Endothelial cell of umbilical vein (primary cell): ENCODE data around the gene TMEM207. TPM values are rescaled to one million over a fixed set of nuclear protein-coding genes. Genes with fewer than 3 reads are reported as not detected.

Experiments used
- BruUV-seq: library from RNA; stranded (reverse); fragments of 400-500 nt; replicated peaks from 2 replicates; lab custom pipeline; 2021; lab: Mats Ljungman, UMichigan
- CTCF ChIA-PET: fragments of 300-600, 350-600 bp; sonication (Branson Sonifier 250); formaldehyde crosslinking; loops from one replicate; lab custom pipeline; 2021; ENCODE audit warnings: antibody characterized with exemption, inconsistent platforms; lab: Charles Lee
- POLR2A ChIA-PET: fragments of 300-600, 350-600 bp; sonication (Branson Sonifier 250); formaldehyde crosslinking; loops from one replicate; lab custom pipeline; 2021; ENCODE audit warnings: antibody characterized with exemption, inconsistent platforms; lab: Charles Lee
- DNase-seq: peaks from one replicate; pipeline ENCODE4 v3.0.0-alpha.2; 2011; ENCODE audit warnings: low read depth, low spot score
- FAIRE-seq: peaks from 2 replicates; lab custom pipeline; 2011; peaks lifted over from hg19 to GRCh38; lab: Jason Lieb, UNC
- H2AFZ ChIP-seq: 2 replicates; pipeline ENCODE4 v1.6.0; 2012; ENCODE audit warnings: low read depth, low read length, control low read depth, inconsistent platforms
- H3K27ac ChIP-seq: 2 replicates; pipeline ENCODE4 v1.5.1; 2011; ENCODE audit warnings: low read depth, mild to moderate bottlenecking, control low read depth, low read length, moderate library complexity; ENCODE audit not compliant: insufficient read depth
- H3K27me3 ChIP-seq, 2 experiments: 2 replicates each; pipeline versions ENCODE4 v1.6.0 to v1.6.1; 2011; ENCODE audit warnings: low read length in 2 of 2, mixed read lengths in 1 of 2; ENCODE audit not compliant: control insufficient read depth in 2 of 2, insufficient read depth in 2 of 2
- H3K36me3 ChIP-seq, 2 experiments: 2 replicates in 1 of 2; 3 replicates in 1 of 2; pipeline ENCODE4 v1.5.1; 2011; ENCODE audit warnings: low read length in 2 of 2, mild to moderate bottlenecking in 1 of 2, moderate library complexity in 1 of 2; ENCODE audit not compliant: control insufficient read depth in 2 of 2, insufficient read depth in 2 of 2; ENCODE audit errors: extremely low read depth in 1 of 2
- H3K4me1 ChIP-seq: 3 replicates; pipeline ENCODE4 v1.5.1; 2011; ENCODE audit warnings: mild to moderate bottlenecking, low read length; ENCODE audit not compliant: control insufficient read depth, insufficient read depth; ENCODE audit errors: extremely low read depth
- H3K4me2 ChIP-seq: 2 replicates; pipeline ENCODE4 v1.6.1; 2011; ENCODE audit warnings: low read length, control low read depth, mixed read lengths; ENCODE audit not compliant: insufficient read depth
- H3K4me3 ChIP-seq, 3 experiments: fragments of 200-600 bp in 1 of 3; sonication (generic), shearing (Covaris generic) in 1 of 3; replicated peaks in 1 of 3; 2 replicates each; pipeline ENCODE4 v1.5.1; 2011 to 2016; ENCODE audit warnings: control low read depth in 3 of 3, low read length in 3 of 3, mild to moderate bottlenecking in 2 of 3, inconsistent platforms in 1 of 3, low read depth in 1 of 3, moderate library complexity in 1 of 3; ENCODE audit not compliant: insufficient read depth in 1 of 3
- H3K79me2 ChIP-seq: 2 replicates; pipeline ENCODE4 v1.6.0; 2012; ENCODE audit warnings: low read length, inconsistent platforms; ENCODE audit not compliant: control insufficient read depth, insufficient read depth
- H3K9ac ChIP-seq: replicated peaks from 2 replicates; pipeline ENCODE3; 2011; ENCODE audit warnings: low read length, control low read depth; ENCODE audit not compliant: insufficient read depth; ENCODE audit errors: extremely low read depth
- H3K9me1 ChIP-seq: replicated peaks from 3 replicates; pipeline ENCODE4 v1.6.0; 2011; ENCODE audit warnings: mild to moderate bottlenecking, low read length; ENCODE audit not compliant: control insufficient read depth, insufficient read depth; ENCODE audit errors: extremely low read depth
- H3K9me3 ChIP-seq: replicated peaks from 2 replicates; pipeline ENCODE4 v1.5.1; 2012; ENCODE audit warnings: low read length, inconsistent platforms; ENCODE audit not compliant: control insufficient read depth, insufficient read depth
- H4K20me1 ChIP-seq: replicated peaks from 2 replicates; pipeline ENCODE3; 2011; ENCODE audit warnings: mild to moderate bottlenecking, low read length; ENCODE audit not compliant: control insufficient read depth, insufficient read depth; ENCODE audit errors: extremely low read depth
- EZH2 ChIP-seq: IDR thresholded peaks from 2 replicates; pipeline ENCODE4 v1.6.1; 2012; ENCODE audit warnings: borderline replicate concordance, low read depth, mild to moderate bottlenecking, moderate library complexity, low read length, inconsistent platforms; ENCODE audit not compliant: severe bottlenecking
- FOS ChIP-seq: IDR thresholded peaks from 2 replicates; pipeline ENCODE4 v1.6.1; 2011; ENCODE audit warnings: mild to moderate bottlenecking, low read length, moderate library complexity, borderline replicate concordance; ENCODE audit not compliant: insufficient read depth
- GATA2 ChIP-seq: IDR thresholded peaks from 2 replicates; pipeline ENCODE4 v1.7.0; 2011; ENCODE audit warnings: low read depth, mild to moderate bottlenecking, moderate library complexity, mixed read lengths, low read length; ENCODE audit not compliant: insufficient read length, insufficient read depth
- JUN ChIP-seq: IDR thresholded peaks from 2 replicates; pipeline ENCODE4 v1.6.1; 2011; ENCODE audit warnings: borderline replicate concordance, low read depth; ENCODE audit not compliant: insufficient read length, insufficient read depth
- MYC ChIP-seq: IDR thresholded peaks from one replicate; pipeline ENCODE4 v1.6.1; 2011; ENCODE audit warnings: mild to moderate bottlenecking, low read depth, low read length
- POLR2A ChIP-seq: IDR thresholded peaks from 2 replicates; pipeline ENCODE4 v1.6.1; 2012; ENCODE audit warnings: low read depth, mild to moderate bottlenecking, control low read depth, low read length
- POLR2AphosphoS5 ChIP-seq: IDR thresholded peaks from 2 replicates; pipeline ENCODE4 v1.6.1; 2012; ENCODE audit warnings: low read depth, mild to moderate bottlenecking, control low read depth, low read length, moderate library complexity; ENCODE audit not compliant: insufficient read depth
- dilution Hi-C: fragments of 300-500 bp; cut with MboI; formaldehyde crosslinking; loops from one replicate; pipeline ENCODE4 v1.15.0; 2019; ENCODE audit warnings: low sequenced_read_pairs; ENCODE audit not compliant: extremely low pct_ligation_motif_present
- intact Hi-C: fragments of 100-400 bp; cut with micrococcal nuclease; formaldehyde crosslinking; loops from one replicate; pipeline ENCODE4 v1.10.0; 2022
- polyA plus RNA-seq, 4 experiments: library from polyadenylated mRNA; depleted of rRNA in 3 of 4; stranded (reverse) in 3 of 4; unstranded in 1 of 4; fragments of >200 nt; gene quantifications; 2 replicates each; pipeline versions ENCODE4 v1.2.1 to v1.2.3, GENCODE V29; 2011 to 2012; ENCODE audit warnings: missing spikeins in 1 of 4
- total RNA-seq: library from RNA; stranded (reverse); gene quantifications from 2 replicates; pipeline ENCODE4 v1.2.3, GENCODE V29; 2021
- TF ChIP-seq, protein P1 (sequence below), 2 donors: IDR thresholded peaks; 1 replicate in 1 of 2; 2 replicates in 1 of 2; pipeline ENCODE4 v1.5.1; 2011; ENCODE audit warnings: low read length in 2 of 2, mild to moderate bottlenecking in 2 of 2, moderate library complexity in 2 of 2, control low read depth in 1 of 2, inconsistent platforms in 1 of 2, low read depth in 1 of 2; ENCODE audit not compliant: insufficient read depth in 1 of 2; ENCODE audit errors: extremely low read depth in 1 of 2
- TF ChIP-seq, protein P2 (sequence below): IDR thresholded peaks from 2 replicates; pipeline ENCODE4 v1.6.1; 2011; ENCODE audit not compliant: insufficient read depth, insufficient read length

The TMEM207 gene
- total and polyA plus RNA-seq, 2 donors (not counting 3 experiments of a cell fraction or from before 2014, with no cell fraction given): not detected

DNA sequence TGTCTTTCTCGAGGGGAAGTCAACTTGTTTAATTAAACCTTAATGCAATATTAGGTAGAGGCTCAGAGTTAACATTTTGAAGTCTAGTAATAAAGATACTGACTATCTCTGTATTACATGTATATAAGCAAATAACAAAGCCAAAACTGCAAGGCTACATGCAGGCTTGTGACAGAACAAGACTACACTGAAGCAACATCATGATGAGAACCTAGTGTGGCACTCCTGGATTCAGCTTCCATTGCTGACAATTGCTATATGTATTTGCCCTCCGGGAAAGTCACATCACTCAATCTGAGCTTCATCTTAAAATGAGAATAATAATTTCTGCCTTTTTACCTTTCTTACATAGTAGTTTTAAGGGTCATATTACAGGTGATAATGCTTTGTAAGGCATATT lies 48.6 kb upstream of the TMEM207 start:
- no peaks in the 10 kb centered on the region for H3K9me3 ChIP-seq
- peaks cover 16 to 37% of the 10 kb centered on the region in 2 experiments for H3K27me3 ChIP-seq
- no peak overlapping the region for H3K9ac ChIP-seq
- no TSS peak for BruUV-seq
- H4K20me1 ChIP-seq: no peaks in the 10 kb centered on the region
- no peaks in the 10 kb centered on the region for H3K36me3 ChIP-seq
- no peak overlapping the region for H2AFZ ChIP-seq
- ChIA-PET CTCF (interaction anchor here (0.8 kb wide), 1 partner anchor 9 kb away, joined by 3 read pairs; no protein-coding TSS in a partner anchor), POLR2A (no interaction called here)
- dilution Hi-C loops: no loop called here
- FAIRE-seq (no peak), DNase-seq (no peak)
- no peak overlapping the region for H3K4me3 ChIP-seq
- no peaks in the 10 kb centered on the region for H3K79me2 ChIP-seq
- H3K4me2 ChIP-seq: no peak overlapping the region
- no peaks in the 10 kb centered on the region for H3K4me1 ChIP-seq
- H3K27ac ChIP-seq: no peak overlapping the region
- H3K9me1 ChIP-seq: no peaks in the 10 kb centered on the region
- TF ChIP-seq, protein P1, sequence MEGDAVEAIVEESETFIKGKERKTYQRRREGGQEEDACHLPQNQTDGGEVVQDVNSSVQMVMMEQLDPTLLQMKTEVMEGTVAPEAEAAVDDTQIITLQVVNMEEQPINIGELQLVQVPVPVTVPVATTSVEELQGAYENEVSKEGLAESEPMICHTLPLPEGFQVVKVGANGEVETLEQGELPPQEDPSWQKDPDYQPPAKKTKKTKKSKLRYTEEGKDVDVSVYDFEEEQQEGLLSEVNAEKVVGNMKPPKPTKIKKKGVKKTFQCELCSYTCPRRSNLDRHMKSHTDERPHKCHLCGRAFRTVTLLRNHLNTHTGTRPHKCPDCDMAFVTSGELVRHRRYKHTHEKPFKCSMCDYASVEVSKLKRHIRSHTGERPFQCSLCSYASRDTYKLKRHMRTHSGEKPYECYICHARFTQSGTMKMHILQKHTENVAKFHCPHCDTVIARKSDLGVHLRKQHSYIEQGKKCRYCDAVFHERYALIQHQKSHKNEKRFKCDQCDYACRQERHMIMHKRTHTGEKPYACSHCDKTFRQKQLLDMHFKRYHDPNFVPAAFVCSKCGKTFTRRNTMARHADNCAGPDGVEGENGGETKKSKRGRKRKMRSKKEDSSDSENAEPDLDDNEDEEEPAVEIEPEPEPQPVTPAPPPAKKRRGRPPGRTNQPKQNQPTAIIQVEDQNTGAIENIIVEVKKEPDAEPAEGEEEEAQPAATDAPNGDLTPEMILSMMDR (IDR thresholded peaks at IDR 0.05; ENCODE audit: extremely low read depth in 1 of 2, insufficient read depth in 1 of 2, low read depth in 1 of 2, low read length in 2 of 2): no peak
- TF ChIP-seq GATA2 (no peak), JUN (no peak), POLR2A (no peak), MYC (no peak), EZH2 (no peak), FOS (no peak), POLR2AphosphoS5 (no peak)
- TF ChIP-seq, protein P2, sequence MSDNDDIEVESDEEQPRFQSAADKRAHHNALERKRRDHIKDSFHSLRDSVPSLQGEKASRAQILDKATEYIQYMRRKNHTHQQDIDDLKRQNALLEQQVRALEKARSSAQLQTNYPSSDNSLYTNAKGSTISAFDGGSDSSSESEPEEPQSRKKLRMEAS: no peak
- intact Hi-C loops: no loop called here
